ENCODE measurements around the gene HIC1. TPM values are rescaled to one million over a fixed set of nuclear protein-coding genes. Genes with fewer than 3 reads are reported as not detected.

HIC1 gene
- total RNA-seq (100 to 1,000 TPM in 1 of 7 donors, 10 to 100 TPM in 6; 35.0 to 108 (median 68.0) TPM), polyA plus RNA-seq (10 to 100 TPM in 1 of 2 donors, 1 to 10 TPM in 1; 3.9 to 16.3 TPM)
- long read RNA-seq, donor 1, partial matches to known transcripts, result 0 of 26 reads
- long read RNA-seq, donor 1, other reads (novel, unspliced or antisense), result 26 of 26 reads
- long read RNA-seq, donor 2, transcript HIC1-205 (2 exons, 1,134 nt), result major isoform, 6 of 8 reads
- long read RNA-seq, donor 2, partial matches to known transcripts, result 0 of 8 reads
- long read RNA-seq, donor 2, other reads (novel, unspliced or antisense), result 0 of 8 reads
- long read RNA-seq, donor 3, transcript HIC1-206 (1 exons, 725 nt), result minor isoform, 44 of 249 reads
- long read RNA-seq, donor 3, transcript HIC1-205 (2 exons, 1,134 nt), result major isoform, 71 of 249 reads
- long read RNA-seq, donor 3, partial matches to known transcripts, result 3 of 249 reads
- long read RNA-seq, donor 3, other reads (novel, unspliced or antisense), result 129 of 249 reads

DNA sequence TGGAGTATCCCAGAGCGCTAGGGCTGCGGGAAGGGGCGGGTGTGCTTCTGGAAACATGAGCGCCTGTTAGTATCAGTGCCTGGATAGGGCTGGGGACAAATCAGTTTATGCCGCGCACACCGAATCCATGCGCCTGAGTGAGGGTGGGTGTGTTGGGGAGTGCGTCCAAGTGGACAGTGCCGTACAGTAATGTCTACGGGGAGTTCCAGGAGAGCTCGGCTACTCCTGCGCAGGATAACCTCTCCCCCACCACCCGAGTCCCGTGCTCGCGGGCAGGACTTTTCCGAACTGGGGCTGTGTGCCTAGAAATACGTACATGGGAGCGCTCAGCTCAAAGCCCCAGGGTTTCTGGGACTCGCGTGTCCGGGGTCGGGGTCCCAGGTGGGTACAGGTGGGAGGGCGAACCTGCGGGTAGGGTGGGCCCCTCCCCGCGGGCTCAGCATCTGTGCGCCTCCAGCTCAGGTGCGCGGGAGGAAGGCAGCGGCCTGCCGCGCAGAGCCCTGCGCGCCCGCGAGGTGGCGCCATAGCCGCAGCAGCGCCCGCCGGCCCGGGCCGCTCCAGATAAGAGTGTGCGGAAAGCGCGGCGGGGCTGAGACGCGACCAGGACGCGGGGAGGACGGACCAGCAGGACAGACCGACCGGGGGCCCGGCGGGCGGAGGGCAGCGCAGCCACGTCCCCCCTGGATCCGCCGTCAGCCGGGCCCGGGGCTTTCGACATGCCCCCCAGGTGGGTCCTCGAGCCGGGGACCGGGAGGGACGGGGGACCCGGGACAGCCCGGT is at the start of gene HIC1:
Gene HIC1, plus strand, starts transcription at position 592 of the 780 bp plus-strand sequence. CDS start 1,588 bp downstream, outside the sequence.
- Histone ChIP-seq H3K9me3 (no peaks in the 10 kb centered on the region), H3K36me3 (no peaks in the 10 kb centered on the region), H3K27ac (peak within 1 kb of the TSS; percentile 89 to 98), H3K27me3 (no peaks in the 10 kb centered on the region), H3K4me1 (ENCODE audit: insufficient read depth) (peaks cover 8% of the 10 kb centered on the region), H3K4me3 (peak within 1 kb of the TSS; percentile 41)
- 0 to 2% (median 1%) methylated on average over 54 to 72 of the region's 72 CpGs for WGBS, 3 donors
- peak; percentile 81 to 90 (median 87) for DNase-seq
- TF ChIP-seq EP300 (IDR thresholded peaks at IDR 0.05), result no peak
- TF ChIP-seq POLR2A (IDR thresholded peaks at IDR 0.05), result peak; percentile 84
- TF ChIP-seq CTCF (IDR thresholded peaks at IDR 0.05), result peak; percentile 98 to 99 (median 99)
- intact Hi-C loops (cut with DNase I), result loop anchor here in 3 of 4 donors (1.0 to 5.0 kb wide), 4 partner anchors 123 to 228 kb away; no protein-coding TSS in a partner anchor

DNA sequence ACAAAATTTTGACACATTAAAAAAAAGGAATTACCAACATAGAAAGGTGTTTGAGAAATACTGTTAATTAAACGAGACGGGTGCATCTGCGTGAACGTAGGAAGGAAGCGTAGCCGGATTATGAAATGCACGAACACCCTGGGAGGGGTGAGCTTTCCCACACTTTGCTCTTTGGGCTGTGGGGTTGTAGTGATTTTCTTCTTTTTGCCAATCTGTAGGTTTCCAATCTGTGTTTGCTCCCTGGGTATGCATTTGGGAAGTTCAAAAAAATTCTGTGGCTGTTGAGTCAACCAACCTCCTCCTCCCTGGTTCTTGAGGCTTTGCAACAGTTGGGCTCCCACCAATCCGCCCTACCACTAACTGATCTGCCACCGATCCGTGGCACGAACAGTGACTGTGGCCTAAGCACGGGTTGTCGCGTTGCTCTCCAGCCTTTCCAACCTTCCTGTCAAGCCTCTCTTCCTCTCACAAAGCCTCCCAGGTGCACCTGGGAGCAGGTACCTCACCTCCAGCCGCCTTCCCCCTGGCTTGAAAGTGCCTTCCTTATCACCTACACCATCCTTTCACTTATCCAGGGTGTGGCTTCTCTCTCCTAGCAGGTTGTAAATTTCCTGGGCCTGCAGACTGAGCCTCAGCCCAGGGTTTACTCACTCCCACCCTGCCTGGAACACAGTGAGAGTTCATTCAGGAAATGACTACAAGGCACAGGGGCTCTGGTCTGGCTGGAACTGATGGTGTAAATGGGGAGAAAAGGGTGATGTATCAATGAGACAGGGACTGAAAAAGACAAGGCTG is 46.4 kb upstream of the HIC1 start:
- Histone ChIP-seq H3K9me3 (no peaks in the 10 kb centered on the region), H3K36me3 (no peaks in the 10 kb centered on the region), H3K27me3 (no peaks in the 10 kb centered on the region), H3K4me1 (ENCODE audit: insufficient read depth) (peaks cover 9% of the 10 kb centered on the region), H3K4me3 (no peak overlapping the region), H3K27ac (no peak overlapping the region)
- intact Hi-C loops (cut with DNase I), result no loop called here
- 88 to 91% (median 91%) methylated on average over 15 of the region's 15 CpGs for WGBS, 3 donors
- DNase-seq, result no peak
- TF ChIP-seq POLR2A (IDR thresholded peaks at IDR 0.05) (no peak), EP300 (IDR thresholded peaks at IDR 0.05) (no peak), CTCF (IDR thresholded peaks at IDR 0.05) (no peak)

DNA sequence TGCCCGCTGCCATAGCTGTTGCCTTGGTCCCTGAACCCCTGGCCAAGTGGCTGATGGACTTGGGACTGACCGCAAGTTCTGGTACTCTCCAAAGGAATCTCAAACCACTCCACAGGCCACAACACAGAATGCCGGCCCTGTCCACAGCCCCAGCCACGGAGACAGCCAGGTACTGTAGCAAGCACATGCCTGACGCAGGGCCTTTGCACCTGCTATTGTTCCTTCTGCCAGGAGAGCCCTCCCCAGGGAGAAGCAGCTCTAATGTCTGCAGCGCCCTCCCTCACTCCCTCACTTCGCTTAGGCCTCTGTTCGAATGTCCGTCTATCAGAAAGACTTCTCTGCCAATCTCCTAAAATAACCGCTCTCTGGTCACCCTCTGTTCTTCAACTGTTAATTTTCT is 45.2 kb upstream of the HIC1 start:
- no peaks in the 10 kb centered on the region for H3K27me3 ChIP-seq
- peaks cover 6% of the 10 kb centered on the region for H3K4me1 ChIP-seq (ENCODE audit: insufficient read depth)
- no peak overlapping the region for H3K27ac ChIP-seq
- intact Hi-C loops (cut with DNase I), result loop anchor here in 1 of 4 donors (10.0 kb wide), 1 partner anchor 55 kb away; no protein-coding TSS in a partner anchor
- H3K4me3 ChIP-seq, result no peak overlapping the region
- H3K36me3 ChIP-seq, result no peaks in the 10 kb centered on the region
- TF ChIP-seq CTCF (IDR thresholded peaks at IDR 0.05) (no peak), EP300 (IDR thresholded peaks at IDR 0.05) (no peak), POLR2A (IDR thresholded peaks at IDR 0.05) (no peak)
- DNase-seq, result no peak
- H3K9me3 ChIP-seq, result no peaks in the 10 kb centered on the region
- 94 to 98% (median 97%) methylated on average over 8 to 10 of the region's 10 CpGs for WGBS, 3 donors
